ENCODE results near the gene PCDHB5.
A peak's percentile ranks its signal among the peaks of the same experiment; 100 is the strongest.
"Not testable (repeated sequence)": the region's sequence is repeated elsewhere in the genome, so short reads cannot be mapped to it uniquely, and the experiment has no call there.

Gene PCDHB5

DNA sequence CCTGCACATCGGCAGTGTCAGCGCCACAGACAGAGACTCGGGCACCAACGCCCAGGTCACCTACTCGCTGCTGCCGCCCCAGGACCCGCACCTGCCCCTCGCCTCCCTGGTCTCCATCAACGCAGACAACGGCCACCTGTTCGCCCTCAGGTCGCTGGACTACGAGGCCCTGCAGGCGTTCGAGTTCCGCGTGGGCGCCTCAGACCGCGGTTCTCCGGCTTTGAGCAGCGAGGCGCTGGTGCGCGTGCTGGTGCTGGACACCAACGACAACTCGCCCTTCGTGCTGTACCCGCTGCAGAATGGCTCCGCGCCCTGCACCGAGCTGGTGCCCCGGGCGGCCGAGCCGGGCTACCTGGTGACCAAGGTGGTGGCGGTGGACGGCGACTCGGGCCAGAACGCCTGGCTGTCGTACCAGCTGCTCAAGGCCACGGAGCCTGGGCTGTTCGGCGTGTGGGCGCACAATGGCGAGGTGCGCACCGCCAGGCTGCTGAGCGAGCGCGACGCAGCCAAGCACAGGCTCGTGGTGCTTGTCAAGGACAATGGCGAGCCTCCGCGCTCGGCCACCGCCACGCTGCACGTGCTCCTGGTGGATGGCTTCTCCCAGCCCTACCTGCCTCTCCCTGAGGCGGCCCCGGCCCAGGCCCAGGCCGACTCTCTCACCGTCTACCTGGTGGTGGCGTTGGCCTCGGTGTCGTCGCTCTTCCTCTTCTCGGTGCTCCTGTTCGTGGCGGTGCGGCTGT lies 11.4 kb upstream of the PCDHB5 start:
- H3K36me3 Mint-ChIP-seq; H3K4me3 Mint-ChIP-seq; ATAC-seq (replicated peaks); H3K27ac Mint-ChIP-seq; DNase-seq; H3K4me1 Mint-ChIP-seq: not testable (repeated sequence)
- Mint-ChIP-seq H3K27me3 (peaks cover 22 to 30% of the 10 kb centered on the region in 2 donors), H3K9me3 (peaks cover 0 to 11% of the 10 kb centered on the region in 2 donors)

DNA sequence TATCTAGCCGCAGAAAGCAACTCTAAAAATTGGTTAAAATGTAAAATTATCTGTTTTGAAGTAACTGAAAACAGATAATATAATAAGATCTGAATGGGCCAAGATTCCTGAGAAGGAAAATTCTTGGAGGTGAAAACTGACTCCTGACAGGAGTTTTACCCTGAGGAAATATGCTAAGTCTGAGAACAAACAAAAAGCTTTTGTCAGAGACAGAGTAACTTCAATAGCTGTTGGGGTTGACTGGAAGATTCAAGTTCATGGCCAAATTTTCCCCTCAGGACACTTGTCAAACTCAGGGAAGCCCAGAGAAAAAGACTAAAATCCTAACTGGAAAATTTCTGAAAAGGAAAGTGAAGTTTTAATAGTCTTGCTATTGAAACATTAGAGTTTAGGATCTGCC lies 7.7 kb upstream of the PCDHB5 start:
- Mint-ChIP-seq H3K27ac (no peak overlapping the region), H3K9me3 (peaks cover under 1 to 10% of the 10 kb centered on the region in 2 donors), H3K36me3 (peaks cover 0 to 3% of the 10 kb centered on the region in 2 donors), H3K27me3 (peaks cover 16 to 22% of the 10 kb centered on the region in 2 donors), H3K4me3 (no peak overlapping the region), H3K4me1 (no peaks in the 10 kb centered on the region)
- ATAC-seq (replicated peaks) (no peak), DNase-seq (no peak)

DNA sequence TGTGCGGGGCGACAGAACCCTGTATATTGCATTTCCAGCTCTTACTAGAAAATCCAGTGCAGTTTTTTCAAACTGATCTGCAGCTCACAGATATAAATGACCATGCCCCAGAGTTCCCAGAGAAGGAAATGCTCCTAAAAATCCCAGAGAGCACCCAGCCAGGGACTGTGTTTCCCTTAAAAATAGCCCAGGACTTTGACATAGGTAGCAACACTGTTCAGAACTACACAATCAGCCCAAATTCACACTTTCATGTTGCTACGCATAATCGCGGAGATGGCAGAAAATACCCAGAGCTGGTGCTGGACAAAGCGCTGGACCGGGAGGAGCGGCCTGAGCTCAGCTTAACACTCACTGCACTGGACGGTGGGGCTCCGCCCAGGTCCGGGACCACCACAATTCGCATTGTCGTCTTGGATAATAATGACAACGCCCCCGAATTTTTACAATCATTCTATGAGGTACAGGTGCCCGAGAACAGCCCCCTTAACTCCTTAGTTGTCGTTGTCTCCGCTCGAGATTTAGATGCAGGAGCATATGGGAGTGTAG lies 786 bp downstream of the PCDHB5 start:
- peaks cover 7 to 10% of the 10 kb centered on the region in 2 donors for H3K36me3 Mint-ChIP-seq
- DNase-seq (no peak), ATAC-seq (replicated peaks) (no peak)
- H3K9me3 Mint-ChIP-seq, result peaks cover 18 to 22% of the 10 kb centered on the region in 2 donors
- H3K27ac Mint-ChIP-seq, result no peak overlapping the region
- H3K4me3 Mint-ChIP-seq, result no peak overlapping the region
- peaks cover 6 to 8% of the 10 kb centered on the region in 2 donors for H3K4me1 Mint-ChIP-seq
- peaks cover 10 to 35% of the 10 kb centered on the region in 2 donors for H3K27me3 Mint-ChIP-seq

DNA sequence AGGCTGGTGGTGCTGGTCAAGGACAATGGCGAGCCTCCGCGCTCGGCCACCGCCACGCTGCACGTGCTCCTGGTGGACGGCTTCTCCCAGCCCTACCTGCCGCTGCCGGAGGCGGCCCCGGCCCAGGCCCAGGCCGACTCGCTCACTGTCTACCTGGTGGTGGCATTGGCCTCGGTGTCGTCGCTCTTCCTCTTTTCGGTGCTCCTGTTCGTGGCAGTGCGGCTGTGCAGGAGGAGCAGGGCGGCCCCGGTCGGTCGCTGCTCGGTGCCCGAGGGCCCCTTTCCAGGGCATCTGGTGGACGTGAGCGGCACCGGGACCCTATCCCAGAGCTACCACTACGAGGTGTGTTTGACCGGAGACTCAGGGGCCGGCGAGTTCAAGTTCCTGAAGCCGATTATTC lies 2.3 kb downstream of the PCDHB5 start:
- not testable (repeated sequence) for H3K27ac Mint-ChIP-seq; H3K4me3 Mint-ChIP-seq; ATAC-seq (replicated peaks); DNase-seq; H3K4me1 Mint-ChIP-seq
- Mint-ChIP-seq H3K9me3 (peaks cover 17 to 21% of the 10 kb centered on the region in 2 donors), H3K36me3 (peaks cover 7 to 10% of the 10 kb centered on the region in 2 donors), H3K27me3 (peaks cover 16 to 41% of the 10 kb centered on the region in 2 donors)

DNA sequence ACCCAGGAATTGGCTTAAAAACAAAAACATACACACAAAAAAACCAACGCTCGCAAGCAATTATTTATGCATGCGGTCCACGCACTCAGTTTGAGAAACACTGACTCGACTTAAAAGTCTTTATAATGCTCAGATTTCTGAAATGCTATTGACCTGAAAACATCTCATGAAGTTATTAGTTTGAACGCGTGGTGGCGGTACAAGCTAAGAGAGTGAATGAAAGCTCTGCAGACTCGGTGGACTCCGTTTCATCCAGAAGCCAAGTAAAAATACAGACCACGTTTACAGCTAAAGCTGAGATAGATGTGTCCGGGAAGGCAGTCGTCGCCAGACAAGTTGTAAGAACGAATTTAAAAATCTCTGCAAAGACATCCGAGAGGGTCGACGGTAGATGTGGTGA lies 14.8 kb downstream of the PCDHB5 start, which contains the start of gene PCDHB6:
Gene PCDHB6 (plus strand): TSS at position 246 of the 400 bp plus-strand sequence. CDS start 201 bp downstream, outside the sequence.
- Mint-ChIP-seq H3K27me3 (peaks cover 38 to 58% of the 10 kb centered on the region in 2 donors), H3K36me3 (peaks cover 7 to 9% of the 10 kb centered on the region in 2 donors), H3K9me3 (peaks cover 9 to 10% of the 10 kb centered on the region in 2 donors), H3K4me3 (peak within 1 kb of the TSS in 1 of 2 donors; percentile 36), H3K27ac (peak within 1 kb of the TSS; percentile 70), H3K4me1 (peaks cover 4 to 5% of the 10 kb centered on the region in 2 donors)
- no peak for DNase-seq
- no peak for ATAC-seq (replicated peaks)

DNA sequence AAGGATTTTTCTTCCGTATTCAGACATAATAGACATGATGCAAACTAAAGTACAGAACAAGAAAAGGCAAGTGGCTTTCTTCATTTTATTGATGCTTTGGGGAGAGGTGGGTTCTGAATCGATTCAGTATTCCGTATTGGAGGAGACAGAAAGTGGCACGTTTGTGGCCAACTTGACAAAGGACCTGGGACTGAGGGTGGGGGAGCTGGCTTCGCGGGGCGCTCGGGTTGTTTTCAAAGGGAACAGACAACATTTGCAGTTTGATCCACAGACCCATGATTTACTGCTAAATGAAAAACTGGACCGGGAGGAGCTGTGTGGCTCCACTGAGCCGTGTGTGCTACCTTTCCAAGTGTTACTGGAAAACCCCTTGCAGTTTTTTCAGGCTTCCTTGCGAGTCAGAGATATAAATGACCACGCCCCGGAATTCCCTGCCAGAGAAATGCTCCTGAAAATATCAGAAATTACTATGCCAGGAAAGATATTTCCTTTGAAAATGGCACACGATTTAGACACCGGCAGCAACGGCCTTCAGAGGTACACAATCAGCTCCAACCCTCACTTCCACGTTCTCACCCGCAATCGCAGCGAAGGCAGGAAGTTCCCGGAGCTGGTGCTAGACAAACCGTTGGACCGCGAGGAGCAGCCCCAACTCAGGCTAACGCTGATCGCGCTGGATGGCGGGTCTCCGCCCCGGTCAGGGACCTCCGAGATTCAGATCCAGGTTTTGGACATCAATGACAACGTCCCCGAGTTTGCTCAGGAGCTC lies 15.4 kb downstream of the PCDHB5 start:
- Mint-ChIP-seq H3K27me3 (peaks cover 36 to 52% of the 10 kb centered on the region in 2 donors), H3K4me1 (peaks cover 4 to 5% of the 10 kb centered on the region in 2 donors), H3K9me3 (peaks cover 9 to 10% of the 10 kb centered on the region in 2 donors), H3K27ac (peak overlapping the region; percentile 70), H3K36me3 (peaks cover 7 to 9% of the 10 kb centered on the region in 2 donors), H3K4me3 (peak overlapping the region in 1 of 2 donors; percentile 36)
- ATAC-seq (replicated peaks), result no peak
- no peak for DNase-seq

DNA sequence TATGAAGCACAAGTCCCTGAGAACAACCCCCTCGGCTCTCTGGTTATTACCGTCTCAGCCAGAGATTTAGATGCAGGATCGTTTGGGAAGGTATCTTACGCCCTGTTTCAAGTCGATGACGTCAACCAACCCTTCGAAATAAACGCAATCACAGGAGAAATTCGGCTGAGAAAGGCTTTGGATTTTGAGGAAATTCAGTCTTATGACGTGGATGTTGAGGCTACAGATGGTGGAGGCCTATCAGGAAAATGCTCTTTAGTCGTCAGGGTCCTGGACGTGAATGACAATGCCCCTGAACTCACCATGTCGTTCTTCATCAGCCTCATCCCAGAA lies 16.0 kb downstream of the PCDHB5 start:
- Mint-ChIP-seq H3K4me3 (no peak overlapping the region), H3K4me1 (peaks cover 4 to 5% of the 10 kb centered on the region in 2 donors), H3K9me3 (peaks cover 9 to 11% of the 10 kb centered on the region in 2 donors), H3K36me3 (peaks cover 7 to 9% of the 10 kb centered on the region in 2 donors), H3K27ac (no peak overlapping the region), H3K27me3 (peaks cover 40 to 55% of the 10 kb centered on the region in 2 donors)
- ATAC-seq (replicated peaks) (no peak), DNase-seq (no peak)

DNA sequence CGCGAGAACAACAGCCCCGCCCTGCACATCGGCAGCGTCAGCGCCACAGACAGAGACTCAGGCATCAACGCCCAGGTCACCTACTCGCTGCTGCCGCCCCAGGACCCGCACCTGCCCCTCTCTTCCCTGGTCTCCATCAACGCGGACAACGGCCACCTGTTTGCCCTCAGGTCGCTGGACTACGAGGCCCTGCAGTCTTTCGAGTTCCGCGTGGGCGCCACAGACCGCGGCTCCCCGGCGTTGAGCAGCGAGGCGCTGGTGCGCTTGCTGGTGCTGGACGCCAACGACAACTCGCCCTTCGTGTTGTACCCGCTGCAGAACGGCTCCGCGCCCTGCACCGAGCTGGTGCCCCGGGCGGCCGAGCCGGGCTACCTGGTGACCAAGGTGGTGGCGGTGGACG lies 16.6 kb downstream of the PCDHB5 start:
- not testable (repeated sequence) for H3K4me3 Mint-ChIP-seq; H3K4me1 Mint-ChIP-seq; DNase-seq; H3K36me3 Mint-ChIP-seq; ATAC-seq (replicated peaks); H3K27ac Mint-ChIP-seq
- H3K27me3 Mint-ChIP-seq, result peaks cover 39 to 58% of the 10 kb centered on the region in 2 donors
- peaks cover 11 to 14% of the 10 kb centered on the region in 2 donors for H3K9me3 Mint-ChIP-seq

DNA sequence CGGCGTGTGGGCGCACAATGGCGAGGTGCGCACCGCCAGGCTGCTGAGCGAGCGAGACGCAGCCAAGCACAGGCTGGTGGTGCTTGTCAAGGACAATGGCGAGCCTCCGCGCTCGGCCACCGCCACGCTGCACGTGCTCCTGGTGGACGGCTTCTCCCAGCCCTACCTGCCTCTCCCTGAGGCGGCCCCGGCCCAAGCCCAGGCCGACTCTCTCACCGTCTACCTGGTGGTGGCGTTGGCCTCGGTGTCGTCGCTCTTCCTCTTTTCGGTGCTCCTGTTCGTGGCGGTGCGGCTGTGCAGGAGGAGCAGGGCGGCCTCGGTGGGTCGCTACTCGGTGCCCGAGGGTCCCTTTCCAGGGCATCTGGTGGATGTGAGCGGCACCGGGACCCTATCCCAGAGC lies 17.1 kb downstream of the PCDHB5 start:
- Mint-ChIP-seq H3K9me3 (peaks cover 15 to 17% of the 10 kb centered on the region in 2 donors), H3K4me3 (peak overlapping the region in 1 of 2 donors; percentile 13), H3K27me3 (peaks cover 42 to 63% of the 10 kb centered on the region in 2 donors)
- not testable (repeated sequence) for DNase-seq; H3K36me3 Mint-ChIP-seq; ATAC-seq (replicated peaks); H3K27ac Mint-ChIP-seq; H3K4me1 Mint-ChIP-seq

DNA sequence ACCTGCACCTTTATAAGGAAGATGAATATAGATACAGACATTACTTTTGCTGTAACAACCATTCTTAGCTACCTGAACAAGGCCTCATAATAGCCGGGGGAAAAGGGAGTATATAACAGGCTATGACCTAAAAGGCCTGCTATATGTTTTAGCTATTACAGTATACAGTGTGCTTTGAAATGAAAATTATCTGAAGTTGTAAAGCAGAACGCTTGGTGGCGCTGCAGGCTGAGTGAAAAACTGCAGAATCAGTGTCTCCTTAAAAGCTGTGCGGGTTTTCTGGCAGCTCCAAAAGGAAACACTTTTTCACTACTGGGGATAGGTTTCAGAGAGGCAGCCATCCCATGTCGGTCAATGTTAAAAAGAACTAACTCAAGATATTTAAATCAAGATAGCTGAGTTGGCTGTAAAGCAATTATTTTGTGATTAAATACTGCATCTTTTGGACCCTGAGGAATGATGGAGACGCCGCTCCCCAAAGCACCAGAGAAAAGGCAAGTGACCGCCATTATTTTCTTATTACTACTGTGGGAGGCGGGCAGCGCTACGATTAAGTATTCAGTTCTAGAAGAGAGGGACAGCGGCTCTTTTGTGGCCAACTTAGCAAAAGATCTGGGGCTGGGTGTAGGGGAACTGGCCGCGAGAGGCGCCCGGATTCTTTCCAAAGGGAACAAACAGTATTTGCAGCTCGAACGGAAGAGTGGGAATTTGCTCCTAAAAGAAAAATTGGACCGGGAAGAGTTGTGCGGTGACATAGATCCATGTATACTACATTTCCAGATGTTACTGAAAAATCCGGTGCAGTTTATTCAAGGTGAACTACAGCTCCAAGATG lies 20.8 kb downstream of the PCDHB5 start:
- peaks cover 6 to 9% of the 10 kb centered on the region in 2 donors for H3K36me3 Mint-ChIP-seq
- H3K9me3 Mint-ChIP-seq, result peaks cover 18 to 19% of the 10 kb centered on the region in 2 donors
- ATAC-seq (replicated peaks), result no peak
- no peak for DNase-seq
- peaks cover 43 to 56% of the 10 kb centered on the region in 2 donors for H3K27me3 Mint-ChIP-seq
- H3K27ac Mint-ChIP-seq, result no peak overlapping the region
- no peaks in the 10 kb centered on the region for H3K4me1 Mint-ChIP-seq
- H3K4me3 Mint-ChIP-seq, result no peak overlapping the region

DNA sequence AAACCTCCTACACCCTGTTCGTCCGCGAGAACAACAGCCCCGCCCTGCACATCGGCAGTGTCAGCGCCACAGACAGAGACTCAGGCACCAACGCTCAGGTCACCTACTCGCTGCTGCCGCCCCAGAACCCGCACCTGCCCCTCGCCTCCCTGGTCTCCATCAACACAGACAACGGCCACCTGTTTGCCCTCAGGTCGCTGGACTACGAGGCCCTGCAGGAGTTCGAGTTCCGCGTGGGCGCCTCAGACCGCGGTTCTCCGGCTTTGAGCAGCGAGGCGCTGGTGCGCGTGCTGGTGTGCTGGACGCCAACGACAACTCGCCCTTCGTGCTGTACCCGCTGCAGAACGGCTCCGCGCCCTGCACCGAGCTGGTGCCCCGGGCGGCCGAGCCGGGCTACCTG lies 22.4 kb downstream of the PCDHB5 start:
- H3K36me3 Mint-ChIP-seq; H3K4me3 Mint-ChIP-seq; DNase-seq; ATAC-seq (replicated peaks); H3K4me1 Mint-ChIP-seq: not testable (repeated sequence)
- Mint-ChIP-seq H3K27me3 (peaks cover 33 to 42% of the 10 kb centered on the region in 2 donors), H3K27ac (peak overlapping the region; percentile 42), H3K9me3 (peaks cover 12 to 14% of the 10 kb centered on the region in 2 donors)

DNA sequence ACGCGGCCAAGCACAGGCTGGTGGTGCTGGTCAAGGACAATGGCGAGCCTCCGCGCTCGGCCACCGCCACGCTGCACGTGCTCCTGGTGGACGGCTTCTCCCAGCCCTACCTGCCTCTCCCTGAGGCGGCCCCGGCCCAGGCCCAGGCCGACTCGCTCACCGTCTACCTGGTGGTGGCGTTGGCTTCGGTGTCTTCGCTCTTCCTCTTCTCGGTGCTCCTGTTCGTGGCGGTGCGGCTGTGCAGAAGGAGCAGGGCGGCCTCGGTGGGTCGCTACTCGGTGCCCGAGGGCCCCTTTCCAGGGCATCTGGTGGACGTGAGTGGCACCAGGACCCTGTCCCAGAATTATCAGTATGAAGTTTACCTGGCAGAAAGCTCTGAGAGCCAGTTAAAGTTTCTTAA lies 22.9 kb downstream of the PCDHB5 start:
- not testable (repeated sequence) for H3K4me3 Mint-ChIP-seq, H3K36me3 Mint-ChIP-seq
- H3K27ac Mint-ChIP-seq, result peak overlapping the region; percentile 51

DNA sequence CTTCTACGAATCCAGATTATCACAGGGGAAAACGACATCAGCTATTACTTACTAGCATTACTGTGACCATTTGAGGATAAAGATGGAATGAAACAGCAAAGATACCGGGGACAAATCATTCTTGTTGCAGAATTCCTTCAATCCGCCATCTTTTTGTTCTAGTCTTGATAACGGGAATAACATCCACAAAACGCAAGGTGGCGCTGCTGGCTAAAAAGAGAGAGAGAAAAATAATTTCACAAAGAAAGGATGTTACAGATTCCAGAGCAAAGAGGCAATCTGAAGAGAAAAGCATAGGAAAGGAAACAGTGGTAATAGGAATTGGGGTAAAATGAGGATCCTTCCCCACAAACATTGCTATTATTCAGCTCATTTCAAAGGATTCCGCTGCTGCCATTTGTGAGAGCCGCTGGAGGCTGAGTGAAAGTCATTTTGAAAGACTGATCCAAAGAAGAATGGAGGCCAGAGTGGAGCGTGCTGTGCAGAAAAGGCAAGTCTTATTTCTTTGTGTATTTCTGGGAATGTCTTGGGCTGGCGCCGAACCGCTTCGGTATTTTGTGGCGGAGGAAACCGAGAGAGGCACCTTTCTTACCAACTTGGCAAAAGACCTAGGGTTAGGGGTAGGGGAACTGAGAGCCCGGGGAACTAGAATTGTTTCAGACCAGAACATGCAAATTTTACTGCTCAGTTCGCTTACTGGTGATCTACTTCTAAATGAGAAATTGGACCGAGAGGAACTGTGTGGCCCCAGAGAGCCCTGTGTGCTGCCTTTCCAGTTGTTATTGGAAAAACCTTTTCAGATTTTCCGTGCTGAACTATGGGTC lies 37.6 kb downstream of the PCDHB5 start, which contains the start of gene PCDHB7:
Gene PCDHB7 (plus strand): TSS at position 264 of the 824 bp plus-strand sequence. CDS start 192 bp downstream, at position 456.
- H3K27ac Mint-ChIP-seq, result no peak within 1 kb of the TSS
- H3K4me1 Mint-ChIP-seq, result peaks cover 0 to 3% of the 10 kb centered on the region in 2 donors
- peaks cover 0 to 4% of the 10 kb centered on the region in 2 donors for H3K36me3 Mint-ChIP-seq
- ATAC-seq (replicated peaks) (no peak), DNase-seq (no peak)
- H3K4me3 Mint-ChIP-seq, result peak within 1 kb of the TSS; percentile 11 to 14
- peaks cover 44 to 45% of the 10 kb centered on the region in 2 donors for H3K27me3 Mint-ChIP-seq
- peaks cover 13 to 17% of the 10 kb centered on the region in 2 donors for H3K9me3 Mint-ChIP-seq

More for the DNA sequence above, 22.9 kb downstream of the PCDHB5 start:
- H3K4me1 Mint-ChIP-seq; DNase-seq; ATAC-seq (replicated peaks): not testable (repeated sequence)
- peaks cover 12 to 14% of the 10 kb centered on the region in 2 donors for H3K9me3 Mint-ChIP-seq
- peaks cover 32 to 38% of the 10 kb centered on the region in 2 donors for H3K27me3 Mint-ChIP-seq
